Body of pancreas (tissue), 4 donors: Measurements from ENCODE around the gene TCP11.

Experiments
- CTCF ChIP-seq, 7 experiments: fragments of 450-650 bp in 4 of 7; fragments of 200-600 bp in 3 of 7; sonication (generic) in 3 of 7; IDR thresholded peaks; one replicate each; pipeline ENCODE4 v1.5.1; 2016 to 2019; ENCODE audit warnings: antibody characterized with exemption in 7 of 7
- POLR2A ChIP-seq, 3 donors: fragments of 450-650 bp; IDR thresholded peaks; one replicate each; pipeline ENCODE4 v1.6.1; 2016; ENCODE audit warnings: antibody characterized with exemption in 3 of 3, mild to moderate bottlenecking in 2 of 3

- TF ChIP-seq CTCF (IDR thresholded peaks at IDR 0.05) = no peak
- no peak for TF ChIP-seq POLR2A (IDR thresholded peaks at IDR 0.05)
Measured at GRCh38 chr6:35141007-35141655, at the start of gene TCP11.
